HUES64 (cell line): ENCODE results near the gene PRSS56.

Source experiments
- H3K27ac ChIP-seq: 2 replicates; pipeline ENCODE4 v1.7.0; 2013; ENCODE audit warnings: low read depth, low read length, inconsistent platforms
- H3K27me3 ChIP-seq: 2 replicates; pipeline ENCODE4 v1.6.1; 2013; ENCODE audit warnings: mild to moderate bottlenecking, low read length; ENCODE audit not compliant: insufficient read depth
- H3K36me3 ChIP-seq: 2 replicates; pipeline ENCODE4 v1.6.1; 2013; ENCODE audit warnings: mild to moderate bottlenecking, low read length; ENCODE audit not compliant: insufficient read depth
- H3K4me1 ChIP-seq: 2 replicates; pipeline ENCODE4 v1.6.1; 2013; ENCODE audit warnings: mild to moderate bottlenecking, low read length, moderate library complexity; ENCODE audit not compliant: insufficient read depth
- H3K4me3 ChIP-seq: 2 replicates; pipeline ENCODE4 v1.5.1; 2013; ENCODE audit warnings: mild to moderate bottlenecking, low read length, moderate library complexity
- H3K9ac ChIP-seq: 2 replicates; pipeline ENCODE4 v1.6.1; 2013; ENCODE audit warnings: mild to moderate bottlenecking, low read depth, low read length
- H3K9me3 ChIP-seq: 2 replicates; pipeline ENCODE4 v1.6.1; 2013; ENCODE audit warnings: low read depth, low read length; ENCODE audit not compliant: insufficient read depth
- WGBS: fragments of 150-250, 120-280 bp; methylation state at CpG from one replicate; pipeline ENCODE4 v1.1.7; 2013; ENCODE audit warnings: missing lambda C conversion rate; 5-methylcytosine and 5-hydroxymethylcytosine counted together

The PRSS56 gene

GRCh38 chr2:232571026-232571474 lies 50.9 kb downstream of the PRSS56 start:
- no peaks in the 10 kb centered on the region for H3K9me3 ChIP-seq
- H3K9ac ChIP-seq: no peak overlapping the region
- H3K4me1 ChIP-seq: no peaks in the 10 kb centered on the region
- no peak overlapping the region for H3K27ac ChIP-seq
- H3K4me3 ChIP-seq: no peak overlapping the region
- WGBS: 94% methylated on average over 7 of the region's 7 CpGs
- H3K27me3 ChIP-seq: no peaks in the 10 kb centered on the region
- H3K36me3 ChIP-seq: peaks cover 85% of the 10 kb centered on the region

DNA sequence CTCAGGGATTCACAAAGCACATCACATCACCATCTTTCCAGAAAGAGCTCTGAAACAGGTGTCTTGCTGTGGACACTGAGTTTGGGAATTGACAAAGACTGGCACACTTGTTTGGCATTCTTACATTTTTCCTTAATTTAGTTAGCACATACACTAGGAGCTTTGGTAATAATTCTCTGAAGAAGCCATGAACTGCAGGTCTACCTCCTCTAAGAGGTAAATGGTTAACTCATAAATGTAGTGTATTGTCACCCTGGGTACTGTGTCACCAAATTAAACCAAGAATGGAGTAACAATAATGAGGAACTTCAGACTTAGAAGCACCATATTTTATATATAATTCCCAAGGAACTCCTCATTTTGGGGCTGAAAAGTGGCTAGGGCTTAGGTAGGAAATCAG lies 52.9 kb downstream of the PRSS56 start:
- Histone ChIP-seq H3K4me1 (no peaks in the 10 kb centered on the region), H3K27me3 (no peaks in the 10 kb centered on the region), H3K9ac (no peak overlapping the region), H3K9me3 (no peaks in the 10 kb centered on the region), H3K4me3 (no peak overlapping the region), H3K27ac (no peak overlapping the region), H3K36me3 (peaks cover 79% of the 10 kb centered on the region)

- H3K9me3 ChIP-seq: no peaks in the 10 kb centered on the region
- H3K27ac ChIP-seq: no peak overlapping the region
- peaks cover 76% of the 10 kb centered on the region for H3K36me3 ChIP-seq
- no peaks in the 10 kb centered on the region for H3K27me3 ChIP-seq
- no peak overlapping the region for H3K9ac ChIP-seq
- H3K4me1 ChIP-seq: no peaks in the 10 kb centered on the region
- no peak overlapping the region for H3K4me3 ChIP-seq
- WGBS: 93% methylated on average over 8 of the region's 8 CpGs
Measured at GRCh38 chr2:232573771-232574435, 53.7 kb downstream of the PRSS56 start.

DNA sequence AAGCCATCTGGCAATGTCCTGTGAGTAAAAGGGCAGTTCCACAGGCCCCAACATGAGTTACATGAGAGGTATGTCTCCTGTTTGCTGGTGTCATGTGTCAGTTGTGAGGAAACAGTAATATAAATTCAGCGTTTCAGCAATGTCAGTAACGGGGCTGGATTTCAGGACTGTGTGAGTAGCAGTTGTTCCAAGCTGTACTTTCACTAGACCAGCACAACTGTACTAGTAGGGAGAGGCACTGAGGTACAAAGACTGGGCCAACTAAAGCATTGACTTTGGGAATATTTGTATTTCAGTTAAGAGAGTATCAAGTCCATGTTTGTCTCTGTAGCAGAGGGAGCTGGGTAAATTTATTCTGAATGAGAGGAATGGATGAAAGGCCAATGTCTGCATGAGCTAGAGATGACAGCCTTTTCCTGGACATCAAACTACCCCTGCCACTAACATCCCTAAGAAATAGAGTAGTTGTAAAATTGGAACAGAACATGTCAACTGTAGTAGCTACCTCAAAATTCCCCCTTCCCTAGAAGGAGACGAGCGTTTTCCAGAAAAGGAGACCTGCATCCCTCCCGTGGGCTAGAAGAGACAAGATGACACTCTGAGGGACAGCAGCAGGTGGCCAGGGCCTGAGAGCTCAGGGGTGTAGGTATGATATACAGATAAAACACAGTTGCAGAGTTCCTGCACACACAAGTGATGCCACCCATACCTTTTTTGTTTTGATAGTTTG lies 54.7 kb downstream of the PRSS56 start:
- H3K9me3 ChIP-seq: no peaks in the 10 kb centered on the region
- peaks cover 71% of the 10 kb centered on the region for H3K36me3 ChIP-seq
- H3K9ac ChIP-seq: no peak overlapping the region
- no peaks in the 10 kb centered on the region for H3K4me1 ChIP-seq
- no peak overlapping the region for H3K4me3 ChIP-seq
- H3K27me3 ChIP-seq: no peaks in the 10 kb centered on the region
- no peak overlapping the region for H3K27ac ChIP-seq
- 96% methylated on average over 5 of the region's 5 CpGs for WGBS
